Liver (tissue), 9 donors: Measurements from ENCODE around the gene GMDS. TPM values are rescaled to one million over a fixed set of nuclear protein-coding genes. Genes with fewer than 3 reads are reported as not detected.

Source experiments
- DNase-seq: peaks from one replicate; pipeline ENCODE4 v3.0.0-alpha.2; 2017; ENCODE audit warnings: low spot score
- H3K27ac ChIP-seq, 2 donors: one replicate each; pipeline ENCODE4 v1.7.0; 2013; ENCODE audit warnings: inconsistent platforms in 2 of 2, low read length in 2 of 2, control low read depth in 1 of 2, low read depth in 1 of 2, mild to moderate bottlenecking in 1 of 2
- H3K27me3 ChIP-seq, 4 donors: one replicate each; pipeline versions ENCODE4 v1.6.1 to v1.7.0; 2013; ENCODE audit warnings: low read length in 3 of 4, inconsistent platforms in 1 of 4, mild to moderate bottlenecking in 1 of 4, moderate library complexity in 1 of 4; ENCODE audit not compliant: control insufficient read depth in 4 of 4, insufficient read depth in 4 of 4
- H3K36me3 ChIP-seq, 4 donors: one replicate each; pipeline versions ENCODE4 v1.6.1 to v1.7.0; 2013; ENCODE audit warnings: low read length in 3 of 4, mild to moderate bottlenecking in 3 of 4, low read depth in 1 of 4, moderate library complexity in 1 of 4; ENCODE audit not compliant: control insufficient read depth in 4 of 4, insufficient read depth in 3 of 4
- H3K4me1 ChIP-seq, 4 donors: one replicate each; pipeline versions ENCODE4 v1.6.1 to v1.7.0; 2013; ENCODE audit warnings: low read length in 3 of 4, mild to moderate bottlenecking in 3 of 4, moderate library complexity in 1 of 4; ENCODE audit not compliant: control insufficient read depth in 4 of 4, insufficient read depth in 4 of 4
- H3K4me3 ChIP-seq, 3 donors: one replicate each; pipeline versions ENCODE4 v1.6.1 to v1.7.0; 2013; ENCODE audit warnings: low read length in 3 of 3, control low read depth in 1 of 3, low read depth in 1 of 3, mild to moderate bottlenecking in 1 of 3
- H3K9ac ChIP-seq, 2 donors: one replicate each; pipeline ENCODE4 v1.7.0; 2013; ENCODE audit warnings: low read length in 2 of 2, mild to moderate bottlenecking in 2 of 2, moderate library complexity in 2 of 2, control low read depth in 1 of 2, low read depth in 1 of 2
- H3K9me3 ChIP-seq, 4 donors: one replicate each; pipeline versions ENCODE4 v1.6.1 to v1.7.0; 2013; ENCODE audit warnings: low read length in 3 of 4; ENCODE audit not compliant: control insufficient read depth in 4 of 4
- ATF3 ChIP-seq: IDR thresholded peaks from 2 replicates; pipeline ENCODE4 v1.6.1; 2016; ENCODE audit warnings: antibody characterized with exemption
- CTCF ChIP-seq: fragments of 150-350 bp; IDR thresholded peaks from 2 replicates; pipeline ENCODE4 v1.5.1; 2017; ENCODE audit warnings: improper control_type of control experiment, low read depth, low read length; ENCODE audit not compliant: missing input control
- EGR1 ChIP-seq, 2 donors: IDR thresholded peaks; 2 replicates each; pipeline ENCODE4 v1.6.1; 2016 to 2018; ENCODE audit warnings: antibody characterized with exemption in 2 of 2, low read depth in 2 of 2
- FOXA1 ChIP-seq: IDR thresholded peaks from 2 replicates; pipeline ENCODE4 v1.6.1; 2016; ENCODE audit warnings: antibody characterized with exemption
- FOXA2 ChIP-seq: IDR thresholded peaks from 2 replicates; pipeline ENCODE4 v1.6.1; 2016; ENCODE audit warnings: antibody characterized with exemption
- GABPA ChIP-seq, 2 donors: IDR thresholded peaks in 1 of 2; conservative IDR thresholded peaks in 1 of 2; 2 replicates each; pipeline ENCODE4 v1.6.1; 2016; ENCODE audit warnings: antibody characterized with exemption in 2 of 2, mild to moderate bottlenecking in 1 of 2, moderate library complexity in 1 of 2
- HNF4A ChIP-seq, 2 donors: conservative IDR thresholded peaks; 2 replicates each; pipeline ENCODE4 v1.6.1; 2016; ENCODE audit warnings: antibody characterized with exemption in 2 of 2, mild to moderate bottlenecking in 2 of 2
- HNF4G ChIP-seq: IDR thresholded peaks from 2 replicates; pipeline ENCODE4 v1.6.1; 2016; ENCODE audit warnings: antibody characterized with exemption
- JUND ChIP-seq, 2 donors: IDR thresholded peaks; 2 replicates each; pipeline ENCODE4 v1.6.1; 2016; ENCODE audit warnings: antibody characterized with exemption in 2 of 2
- MAX ChIP-seq: IDR thresholded peaks from 2 replicates; pipeline ENCODE4 v1.6.1; 2016; ENCODE audit warnings: antibody characterized with exemption
- NR2F2 ChIP-seq: IDR thresholded peaks from 2 replicates; pipeline ENCODE4 v1.6.1; 2016; ENCODE audit warnings: antibody characterized with exemption
- RAD21 ChIP-seq, 2 donors: IDR thresholded peaks; 2 replicates each; pipeline ENCODE4 v1.6.1; 2016; ENCODE audit warnings: antibody characterized with exemption in 2 of 2, mild to moderate bottlenecking in 2 of 2
- REST ChIP-seq: IDR thresholded peaks from 2 replicates; pipeline ENCODE4 v1.6.1; 2016; ENCODE audit warnings: antibody characterized with exemption, mild to moderate bottlenecking
- RXRA ChIP-seq, 2 donors: IDR thresholded peaks; 2 replicates each; pipeline ENCODE4 v1.6.1; 2017 to 2018; ENCODE audit warnings: antibody characterized with exemption in 2 of 2, mild to moderate bottlenecking in 1 of 2
- SP1 ChIP-seq: IDR thresholded peaks from 2 replicates; pipeline ENCODE4 v1.6.1; 2018; ENCODE audit warnings: antibody characterized with exemption, mild to moderate bottlenecking
- TAF1 ChIP-seq: conservative IDR thresholded peaks from 2 replicates; pipeline ENCODE4 v1.6.1; 2016; ENCODE audit warnings: antibody characterized with exemption, mild to moderate bottlenecking
- YY1 ChIP-seq: IDR thresholded peaks from 2 replicates; pipeline ENCODE4 v1.6.1; 2016; ENCODE audit warnings: antibody characterized with exemption, mild to moderate bottlenecking
- WGBS: extraction: QIAGEN DNeasy Blood & Tissue Kit; methylation state at CpG from one replicate; pipeline ENCODE4 v1.1.7; 2013; 5-methylcytosine and 5-hydroxymethylcytosine counted together
- polyA plus RNA-seq, 2 donors: library from polyadenylated mRNA; stranded (reverse) in 1 of 2; unstranded in 1 of 2; fragments of 200-250 nt in 1 of 2; fragments of >200 nt in 1 of 2; fragmentation: Nextera tagmentation in 1 of 2; extraction: Ambion mirVana in 1 of 2; gene quantifications; one replicate each; pipeline versions ENCODE4 v1.2.1 to v1.2.3, GENCODE V29; 2013 to 2015
- total RNA-seq, 2 donors: library from RNA; depleted of rRNA; stranded (reverse); fragments of >200 nt; gene quantifications; one replicate each; pipeline ENCODE4 v1.2.3, GENCODE V29; 2014
- TF ChIP-seq, protein P1 (sequence below): IDR thresholded peaks from 2 replicates; pipeline ENCODE4 v1.6.1; 2016; ENCODE audit warnings: antibody characterized with exemption
- donor health status: healthy.
- donor health status: healthy.
- donor health status: healthy.
- donor health status: healthy.
- donor health status: healthy.

Gene GMDS
- total and polyA plus RNA-seq, 4 donors: 3.5 to 15.6 (median 13.0) TPM

GRCh38 chr6:2218866-2219265, 26.5 kb downstream of the GMDS start:
- DNase-seq: no peak
- no peaks in the 10 kb centered on the region for H3K27me3 ChIP-seq
- H3K36me3 ChIP-seq: no peaks in the 10 kb centered on the region
- no peaks in the 10 kb centered on the region for H3K9me3 ChIP-seq
- H3K27ac ChIP-seq: no peak overlapping the region
- peaks cover 1 to 10% (median 5%) of the 10 kb centered on the region in 4 donors for H3K4me1 ChIP-seq
- no peak overlapping the region for H3K4me3 ChIP-seq
- TF ChIP-seq TAF1 (no peak), RXRA (IDR thresholded peaks at IDR 0.05) (no peak), FOXA1 (no peak), REST (no peak)
- WGBS: 95% methylated on average over 6 of the region's 6 CpGs
- H3K9ac ChIP-seq: no peak overlapping the region

- Histone ChIP-seq H3K4me3 (no peak overlapping the region), H3K27me3 (no peaks in the 10 kb centered on the region), H3K4me1 (peaks cover 0 to 4% (median 0%) of the 10 kb centered on the region in 4 donors), H3K9me3 (no peaks in the 10 kb centered on the region), H3K27ac (no peak overlapping the region), H3K36me3 (no peaks in the 10 kb centered on the region), H3K9ac (no peak overlapping the region)
- WGBS: 96% methylated on average over 13 of the region's 13 CpGs
- no peak for TF ChIP-seq FOXA1
- no peak for TF ChIP-seq CTCF
- TF ChIP-seq, protein P1, sequence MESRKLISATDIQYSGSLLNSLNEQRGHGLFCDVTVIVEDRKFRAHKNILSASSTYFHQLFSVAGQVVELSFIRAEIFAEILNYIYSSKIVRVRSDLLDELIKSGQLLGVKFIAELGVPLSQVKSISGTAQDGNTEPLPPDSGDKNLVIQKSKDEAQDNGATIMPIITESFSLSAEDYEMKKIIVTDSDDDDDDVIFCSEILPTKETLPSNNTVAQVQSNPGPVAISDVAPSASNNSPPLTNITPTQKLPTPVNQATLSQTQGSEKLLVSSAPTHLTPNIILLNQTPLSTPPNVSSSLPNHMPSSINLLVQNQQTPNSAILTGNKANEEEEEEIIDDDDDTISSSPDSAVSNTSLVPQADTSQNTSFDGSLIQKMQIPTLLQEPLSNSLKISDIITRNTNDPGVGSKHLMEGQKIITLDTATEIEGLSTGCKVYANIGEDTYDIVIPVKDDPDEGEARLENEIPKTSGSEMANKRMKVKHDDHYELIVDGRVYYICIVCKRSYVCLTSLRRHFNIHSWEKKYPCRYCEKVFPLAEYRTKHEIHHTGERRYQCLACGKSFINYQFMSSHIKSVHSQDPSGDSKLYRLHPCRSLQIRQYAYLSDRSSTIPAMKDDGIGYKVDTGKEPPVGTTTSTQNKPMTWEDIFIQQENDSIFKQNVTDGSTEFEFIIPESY: no peak
- no peak for TF ChIP-seq ATF3
- no peak for TF ChIP-seq YY1
- TF ChIP-seq GABPA (IDR thresholded peaks at IDR 0.05 in 1 of 2, conservative IDR thresholded peaks at IDR 0.05 in 1 of 2): no peak
- TF ChIP-seq RAD21 (IDR thresholded peaks at IDR 0.05): no peak
- no peak for TF ChIP-seq JUND (IDR thresholded peaks at IDR 0.05)
- no peak for TF ChIP-seq FOXA2
- no peak for TF ChIP-seq EGR1 (IDR thresholded peaks at IDR 0.05; ENCODE audit: low read depth in 2 of 2)
- no peak for TF ChIP-seq RXRA (IDR thresholded peaks at IDR 0.05)
- TF ChIP-seq NR2F2: no peak
- TF ChIP-seq TAF1: no peak
- TF ChIP-seq MAX: no peak
- TF ChIP-seq SP1: no peak
- no peak for TF ChIP-seq HNF4A (conservative IDR thresholded peaks at IDR 0.05)
- TF ChIP-seq HNF4G: no peak
- DNase-seq: no peak
These were observed 28.5 kb downstream of the GMDS start for GRCh38 chr6:2216794-2217383.
